Measurements from ENCODE around the gene EYA4. TPM values are rescaled to one million over a fixed set of nuclear protein-coding genes. Genes with fewer than 3 reads are reported as not detected.

The EYA4 gene
- polyA plus RNA-seq, 2 of the 4 experiments (the other 2 are of a cell fraction): 14.4 to 28.3 TPM

DNA sequence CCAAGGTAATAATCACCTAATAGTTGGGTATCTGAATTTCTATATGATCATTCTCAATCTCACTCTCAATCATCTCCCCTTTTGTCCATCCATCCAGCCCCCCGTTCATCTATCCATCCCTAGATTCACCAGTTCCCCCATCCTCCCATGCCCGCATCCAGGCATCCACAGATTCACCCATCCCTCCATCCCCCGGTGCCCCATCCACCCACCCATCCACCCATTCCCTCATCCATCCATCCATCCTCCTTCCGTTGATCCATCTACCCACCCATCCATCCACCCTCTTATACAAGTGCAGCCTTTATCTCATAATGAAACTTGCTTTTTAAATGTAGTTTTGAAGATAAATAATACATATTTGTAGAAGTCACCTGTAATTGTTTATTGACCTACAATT lies 76.5 kb downstream of the EYA4 start:
- ChIA-PET CTCF (no interaction called here), POLR2A (no interaction called here)
- TF ChIP-seq, protein P1, sequence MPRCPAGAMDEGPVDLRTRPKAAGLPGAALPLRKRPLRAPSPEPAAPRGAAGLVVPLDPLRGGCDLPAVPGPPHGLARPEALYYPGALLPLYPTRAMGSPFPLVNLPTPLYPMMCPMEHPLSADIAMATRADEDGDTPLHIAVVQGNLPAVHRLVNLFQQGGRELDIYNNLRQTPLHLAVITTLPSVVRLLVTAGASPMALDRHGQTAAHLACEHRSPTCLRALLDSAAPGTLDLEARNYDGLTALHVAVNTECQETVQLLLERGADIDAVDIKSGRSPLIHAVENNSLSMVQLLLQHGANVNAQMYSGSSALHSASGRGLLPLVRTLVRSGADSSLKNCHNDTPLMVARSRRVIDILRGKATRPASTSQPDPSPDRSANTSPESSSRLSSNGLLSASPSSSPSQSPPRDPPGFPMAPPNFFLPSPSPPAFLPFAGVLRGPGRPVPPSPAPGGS (IDR thresholded peaks at IDR 0.05): no peak
- no peak for TF ChIP-seq REST (IDR thresholded peaks at IDR 0.05)
- no peak for TF ChIP-seq EP300 (IDR thresholded peaks at IDR 0.05)
- TF ChIP-seq ZSCAN20 (CRISPR knock-in tag; IDR thresholded peaks at IDR 0.05): no peak
- TF ChIP-seq JUNB (IDR thresholded peaks at IDR 0.05): no peak
- no peak for TF ChIP-seq CTCF (IDR thresholded peaks at IDR 0.05)
- no peak for TF ChIP-seq CEBPB (IDR thresholded peaks at IDR 0.05)
- TF ChIP-seq PHF8 (IDR thresholded peaks at IDR 0.05; ENCODE audit: borderline replicate concordance, low read depth): no peak
- TF ChIP-seq RFX5 (IDR thresholded peaks at IDR 0.05): no peak
- no peak for TF ChIP-seq POLR2A (IDR thresholded peaks at IDR 0.05; ENCODE audit: low read length)
- TF ChIP-seq CHD4 (IDR thresholded peaks at IDR 0.05; ENCODE audit: borderline replicate concordance): no peak
- TF ChIP-seq MAX (IDR thresholded peaks at IDR 0.05): no peak
- TF ChIP-seq SREBF2 (IDR thresholded peaks at IDR 0.05): no peak
- no peak for TF ChIP-seq RNF2 (IDR thresholded peaks at IDR 0.05; ENCODE audit: borderline replicate concordance, low read depth)
- TF ChIP-seq JUN (IDR thresholded peaks at IDR 0.05): no peak
- no peak for TF ChIP-seq RAD21 (conservative IDR thresholded peaks at IDR 0.05 in 1 of 2, IDR thresholded peaks at IDR 0.05 in 1 of 2)
- no peak for TF ChIP-seq ZC3H11A (IDR thresholded peaks at IDR 0.05)
- no peak for TF ChIP-seq HOXB5 (CRISPR knock-in tag; IDR thresholded peaks at IDR 0.05)
- Histone ChIP-seq H3K4me3 (no peak overlapping the region), H3K9me3 (no peaks in the 10 kb centered on the region), H3K27ac (no peak overlapping the region), H3K4me1 (no peaks in the 10 kb centered on the region), H3K4me2 (no peak overlapping the region)
- ATAC-seq: no peak
- no peak for FAIRE-seq
- WGBS (ENCODE audit: missing lambda C conversion rate): 96% methylated on average over 4 of the region's 4 CpGs
- DNase-seq (ENCODE audit: low read depth in 1 of 2, low spot score in 1 of 2): no peak

DNA sequence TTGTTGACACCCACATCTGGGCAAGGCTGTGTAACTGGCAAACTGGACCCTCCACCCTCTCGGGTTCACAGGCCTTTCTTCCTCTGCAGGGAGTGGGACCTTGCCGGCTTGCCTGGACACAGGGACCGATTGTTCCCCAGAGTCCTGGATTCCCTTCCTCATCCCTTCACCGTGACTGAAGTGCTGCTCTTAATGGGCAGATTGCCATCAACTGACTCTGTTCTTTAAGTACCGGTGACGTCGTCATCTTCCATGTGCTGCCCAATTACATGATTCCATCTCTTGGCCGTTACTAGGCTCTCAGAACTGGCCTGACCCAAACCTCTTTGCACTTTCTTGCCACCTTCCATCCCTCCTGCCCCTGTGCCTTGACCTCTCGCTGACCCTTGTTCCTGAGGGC lies 85.4 kb downstream of the EYA4 start:
- TF ChIP-seq, protein P2, sequence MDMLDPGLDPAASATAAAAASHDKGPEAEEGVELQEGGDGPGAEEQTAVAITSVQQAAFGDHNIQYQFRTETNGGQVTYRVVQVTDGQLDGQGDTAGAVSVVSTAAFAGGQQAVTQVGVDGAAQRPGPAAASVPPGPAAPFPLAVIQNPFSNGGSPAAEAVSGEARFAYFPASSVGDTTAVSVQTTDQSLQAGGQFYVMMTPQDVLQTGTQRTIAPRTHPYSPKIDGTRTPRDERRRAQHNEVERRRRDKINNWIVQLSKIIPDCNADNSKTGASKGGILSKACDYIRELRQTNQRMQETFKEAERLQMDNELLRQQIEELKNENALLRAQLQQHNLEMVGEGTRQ (IDR thresholded peaks at IDR 0.05): no peak
- no peak for TF ChIP-seq E2F6 (IDR thresholded peaks at IDR 0.05; ENCODE audit: borderline replicate concordance, low read depth)
- no peak for TF ChIP-seq ZC3H11A (IDR thresholded peaks at IDR 0.05)
- TF ChIP-seq MAFK (IDR thresholded peaks at IDR 0.05; ENCODE audit: partially characterized antibody): no peak
- no peak for DNase-seq (ENCODE audit: low read depth in 1 of 2, low spot score in 1 of 2)
- H3K4me2 ChIP-seq: no peak overlapping the region
- ChIA-PET POLR2A (no interaction called here), CTCF (no interaction called here)
- no peaks in the 10 kb centered on the region; the same call in 2 of the 3 replicates for H3K4me1 ChIP-seq
- no peaks in the 10 kb centered on the region for H3K9me3 ChIP-seq
- no peak for ATAC-seq
- 91% methylated on average over 9 of the region's 9 CpGs for WGBS (ENCODE audit: missing lambda C conversion rate)
- H3K4me3 ChIP-seq: no peak overlapping the region
- FAIRE-seq: no peak
- H3K27ac ChIP-seq: no peak overlapping the region
